Subcutaneous adipose tissue (tissue), 4 donors: Measurements from ENCODE around the gene DHX8. TPM values are rescaled to one million over a fixed set of nuclear protein-coding genes. Genes with fewer than 3 reads are reported as not detected.

Experiments used
- total RNA-seq, 4 donors: library from RNA; depleted of rRNA; stranded (reverse); fragments of >200 nt; gene quantifications; one replicate each; pipeline ENCODE4 v1.1.0, GENCODE V29; 2016
- TF ChIP-seq, protein P1 (sequence below): fragments of 450-650 bp; IDR thresholded peaks from one replicate; pipeline ENCODE4 v1.5.1; 2016; ENCODE audit warnings: low read depth, mild to moderate bottlenecking, control low read depth, antibody characterized with exemption, moderate library complexity

DHX8 gene
- total RNA-seq, 4 donors from 2014 or later = 27.5 to 31.7 (median 28.4) TPM

DNA sequence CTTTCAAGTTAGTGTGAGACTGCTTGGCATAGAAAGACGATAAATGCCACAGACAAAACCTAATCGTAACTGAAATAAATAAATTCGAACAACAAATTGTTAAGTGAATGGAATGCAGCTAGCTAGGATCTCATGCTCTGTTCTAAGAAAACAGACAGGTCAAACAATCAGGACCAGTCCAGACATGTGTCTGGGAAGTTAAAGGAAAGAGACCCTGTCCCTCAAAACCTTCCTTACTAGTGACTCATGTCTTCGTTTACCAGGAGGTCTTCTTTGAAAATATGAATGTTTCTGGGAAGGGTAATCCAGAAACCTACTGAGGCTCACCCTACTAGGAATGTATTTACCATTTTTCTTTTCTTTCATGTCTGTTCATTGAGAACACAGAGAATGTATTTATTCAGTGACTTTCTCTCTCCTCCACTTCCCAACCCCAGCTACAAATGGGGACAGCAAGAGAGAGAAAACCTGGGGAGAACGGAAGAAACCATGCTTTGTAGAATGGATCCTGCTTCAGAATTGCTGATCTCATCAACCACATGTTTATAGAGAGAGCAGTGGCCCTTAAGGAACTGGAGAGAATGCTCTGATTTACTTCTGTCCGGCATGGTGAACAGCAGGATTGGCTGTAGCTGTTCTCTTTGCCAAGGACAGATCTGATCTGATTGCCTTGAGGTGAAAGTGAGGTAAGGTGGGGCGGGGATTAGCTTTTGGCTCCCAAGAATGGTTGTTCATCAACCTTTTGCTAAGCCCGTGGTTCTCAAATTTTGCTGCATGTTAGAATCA lies 39.4 kb upstream of the DHX8 start:
- TF ChIP-seq, protein P1, sequence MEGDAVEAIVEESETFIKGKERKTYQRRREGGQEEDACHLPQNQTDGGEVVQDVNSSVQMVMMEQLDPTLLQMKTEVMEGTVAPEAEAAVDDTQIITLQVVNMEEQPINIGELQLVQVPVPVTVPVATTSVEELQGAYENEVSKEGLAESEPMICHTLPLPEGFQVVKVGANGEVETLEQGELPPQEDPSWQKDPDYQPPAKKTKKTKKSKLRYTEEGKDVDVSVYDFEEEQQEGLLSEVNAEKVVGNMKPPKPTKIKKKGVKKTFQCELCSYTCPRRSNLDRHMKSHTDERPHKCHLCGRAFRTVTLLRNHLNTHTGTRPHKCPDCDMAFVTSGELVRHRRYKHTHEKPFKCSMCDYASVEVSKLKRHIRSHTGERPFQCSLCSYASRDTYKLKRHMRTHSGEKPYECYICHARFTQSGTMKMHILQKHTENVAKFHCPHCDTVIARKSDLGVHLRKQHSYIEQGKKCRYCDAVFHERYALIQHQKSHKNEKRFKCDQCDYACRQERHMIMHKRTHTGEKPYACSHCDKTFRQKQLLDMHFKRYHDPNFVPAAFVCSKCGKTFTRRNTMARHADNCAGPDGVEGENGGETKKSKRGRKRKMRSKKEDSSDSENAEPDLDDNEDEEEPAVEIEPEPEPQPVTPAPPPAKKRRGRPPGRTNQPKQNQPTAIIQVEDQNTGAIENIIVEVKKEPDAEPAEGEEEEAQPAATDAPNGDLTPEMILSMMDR = no peak

DNA sequence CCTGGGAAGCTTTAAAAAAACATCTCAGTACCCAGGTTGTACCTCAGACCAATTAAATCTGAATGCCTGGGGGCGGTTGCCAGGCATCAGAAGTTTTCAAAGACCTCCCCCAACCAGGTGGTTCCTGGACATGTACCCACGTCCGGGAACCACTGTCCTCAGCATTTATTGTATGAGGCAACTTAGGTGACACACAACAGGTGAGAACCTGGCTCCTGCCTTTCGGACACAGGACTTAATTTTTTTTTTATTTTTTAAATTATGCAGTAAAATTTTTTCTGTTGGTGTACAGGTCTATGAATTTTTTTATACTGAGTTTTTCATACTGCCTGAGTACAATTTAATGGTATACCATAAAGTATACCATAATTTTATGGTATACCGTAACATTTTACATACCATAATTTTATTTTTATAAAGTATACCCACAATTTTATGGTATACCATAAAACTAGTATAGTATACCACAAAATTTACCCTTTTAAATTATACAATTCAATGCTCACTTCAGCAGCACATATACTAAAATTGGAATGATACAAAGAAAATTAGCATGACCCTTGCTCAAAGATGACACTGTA lies 38.7 kb upstream of the DHX8 start:
- TF ChIP-seq, protein P1 = no peak

DNA sequence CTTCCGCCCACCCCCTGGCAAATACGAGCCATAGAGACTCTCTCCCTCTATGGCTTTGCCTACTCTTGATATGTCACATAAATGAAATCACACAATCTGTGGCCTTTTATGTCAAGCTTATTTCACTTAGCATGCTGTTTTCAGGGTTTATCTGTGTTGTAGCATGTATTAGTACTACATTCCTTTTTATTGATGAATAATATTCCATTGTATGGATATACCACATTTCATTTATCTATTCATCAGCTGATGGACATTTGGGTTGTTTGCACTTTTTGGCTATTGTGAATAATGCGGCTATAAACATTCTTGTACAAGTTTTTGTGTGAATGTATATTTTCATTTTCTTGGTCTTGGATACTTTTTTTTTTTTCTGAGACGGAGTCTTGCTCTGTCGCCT lies 37.0 kb upstream of the DHX8 start:
- TF ChIP-seq, protein P1 = no peak

DNA sequence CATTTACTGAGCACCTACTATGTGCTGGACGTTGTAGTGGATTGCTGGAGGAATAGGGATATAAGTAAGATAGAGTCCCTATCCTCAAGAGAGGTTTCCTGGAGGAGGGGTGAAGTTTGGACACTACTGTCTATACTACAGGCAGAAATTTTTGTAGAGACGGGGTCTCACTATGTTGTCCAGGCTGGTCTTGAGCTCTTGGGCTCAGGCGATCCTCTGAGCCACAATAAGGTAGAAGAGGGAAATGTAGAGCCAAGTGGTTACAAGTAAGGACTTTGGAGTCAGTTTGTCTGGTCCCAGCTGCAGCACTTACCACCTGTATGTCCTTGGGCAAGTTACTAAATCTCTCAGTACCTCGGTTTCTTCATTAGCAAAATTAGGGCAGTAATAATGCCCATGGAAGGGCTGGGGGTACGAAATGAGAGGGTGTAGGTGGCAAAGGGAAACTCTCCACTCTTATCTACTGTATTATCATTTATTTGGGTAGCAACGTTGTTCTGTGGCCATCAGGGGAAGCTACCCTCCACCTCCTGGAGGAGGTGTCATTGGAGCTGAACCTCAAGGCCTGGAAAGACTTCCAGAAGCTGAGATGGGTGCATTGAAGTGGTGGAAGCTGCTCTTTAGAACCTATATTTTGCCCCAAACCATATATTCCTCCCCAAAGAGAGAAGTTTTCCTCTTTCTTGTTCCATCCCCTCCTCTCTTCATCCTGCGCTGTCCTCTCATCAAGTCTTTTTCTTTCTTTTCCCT lies 34.9 kb upstream of the DHX8 start:
- TF ChIP-seq, protein P1 = no peak

DNA sequence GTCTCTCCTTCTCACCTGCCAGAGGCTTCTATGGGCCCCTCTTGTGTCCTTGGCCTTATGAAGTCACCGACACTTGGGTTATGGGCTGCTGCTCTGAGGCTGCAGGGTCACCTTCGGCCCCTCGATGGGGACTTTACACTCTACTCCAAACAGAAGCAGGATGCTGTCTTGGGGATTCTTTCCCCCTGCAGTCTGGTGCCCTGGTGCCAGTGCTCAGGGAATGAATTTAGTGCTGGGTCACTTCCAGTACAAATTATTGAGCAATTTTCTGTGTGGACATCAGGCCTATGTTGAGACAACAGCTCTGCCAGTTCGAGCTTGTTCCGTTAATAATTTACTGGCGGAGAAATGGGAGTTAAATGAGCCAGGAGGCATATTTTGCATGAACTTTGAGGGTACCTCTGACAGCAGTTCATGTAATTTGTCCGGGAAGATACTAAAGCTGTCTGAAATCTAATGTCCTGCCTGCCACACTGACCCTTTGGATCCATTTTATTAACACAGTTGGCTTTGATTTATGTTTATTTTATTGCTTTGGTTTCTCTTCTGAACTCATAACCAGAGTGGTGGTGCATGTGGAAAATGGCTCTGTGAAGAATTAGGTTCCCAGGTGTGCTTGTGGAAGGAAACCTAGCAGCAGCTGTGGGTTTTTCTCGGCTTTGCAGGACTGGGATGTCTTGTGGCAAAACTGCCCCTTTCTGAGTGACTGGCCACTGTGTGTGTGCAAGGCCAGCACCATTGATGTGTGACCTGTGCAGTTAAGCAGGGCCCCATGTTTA lies 34.1 kb upstream of the DHX8 start:
- TF ChIP-seq, protein P1 = no peak

DNA sequence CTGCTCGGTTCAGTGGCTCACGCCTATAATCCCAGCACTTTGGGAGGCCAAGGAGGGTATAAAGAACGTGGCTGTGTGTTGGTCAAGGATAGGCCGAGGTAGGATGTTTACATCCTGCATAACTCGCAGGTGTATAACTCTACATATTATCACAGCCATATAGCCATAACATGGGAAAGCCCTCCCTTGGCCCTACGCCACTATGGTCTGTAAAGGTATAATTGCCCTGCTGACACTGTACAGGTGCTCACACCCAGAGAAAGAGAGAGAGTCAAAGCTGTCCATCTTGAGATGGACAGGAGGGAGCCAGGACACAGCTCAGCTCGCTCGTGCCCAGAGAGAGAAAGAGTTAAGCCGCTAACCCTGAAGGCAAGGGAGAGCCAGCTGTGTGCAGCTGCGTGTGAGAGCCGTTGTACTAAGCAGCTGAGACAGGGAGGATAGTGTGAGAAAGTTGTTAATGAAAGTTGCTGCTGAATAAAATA lies 30.4 kb upstream of the DHX8 start:
- TF ChIP-seq, protein P1 = no peak
